ENCODE measurements around the gene HS2ST1.

HS2ST1 gene

DNA sequence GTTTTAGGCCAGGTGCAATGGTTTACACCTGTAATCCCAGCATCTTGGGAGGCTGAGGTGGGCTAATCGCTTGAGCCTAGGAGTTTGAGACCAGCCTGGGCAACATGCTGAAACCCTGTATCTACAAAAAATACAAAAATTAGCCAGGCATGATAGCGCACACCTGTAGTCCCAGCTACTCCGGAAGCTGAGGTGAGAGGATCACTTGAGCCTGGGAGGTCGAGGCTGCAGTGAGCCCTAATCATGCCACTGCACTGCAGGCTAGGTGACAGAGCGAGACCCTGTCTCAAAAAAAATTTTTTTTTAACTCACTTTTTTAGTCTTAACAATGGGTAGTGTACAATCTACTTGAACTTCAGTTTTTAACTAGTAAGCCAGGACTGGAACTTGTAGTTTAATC, 137.5 kb downstream of the HS2ST1 start:
- Histone ChIP-seq H3K79me2 (no peaks in the 10 kb centered on the region), H2AFZ (no peak overlapping the region), H3K9me3 (ENCODE audit: control insufficient read depth, low read length) (no peaks in the 10 kb centered on the region), H3K4me1 (no peaks in the 10 kb centered on the region), H3K9ac (no peak overlapping the region), H3K27ac (no peak overlapping the region), H3K27me3 (ENCODE audit: control insufficient read depth, insufficient read depth, low read length) (no peaks in the 10 kb centered on the region), H3K36me3 (ENCODE audit: control insufficient read depth, insufficient read depth, low read length) (no peaks in the 10 kb centered on the region), H3K4me2 (ENCODE audit: low read length) (no peak overlapping the region), H3K4me3 (ENCODE audit: low read depth, low read length) (no peak overlapping the region)
- TF ChIP-seq, protein P1, sequence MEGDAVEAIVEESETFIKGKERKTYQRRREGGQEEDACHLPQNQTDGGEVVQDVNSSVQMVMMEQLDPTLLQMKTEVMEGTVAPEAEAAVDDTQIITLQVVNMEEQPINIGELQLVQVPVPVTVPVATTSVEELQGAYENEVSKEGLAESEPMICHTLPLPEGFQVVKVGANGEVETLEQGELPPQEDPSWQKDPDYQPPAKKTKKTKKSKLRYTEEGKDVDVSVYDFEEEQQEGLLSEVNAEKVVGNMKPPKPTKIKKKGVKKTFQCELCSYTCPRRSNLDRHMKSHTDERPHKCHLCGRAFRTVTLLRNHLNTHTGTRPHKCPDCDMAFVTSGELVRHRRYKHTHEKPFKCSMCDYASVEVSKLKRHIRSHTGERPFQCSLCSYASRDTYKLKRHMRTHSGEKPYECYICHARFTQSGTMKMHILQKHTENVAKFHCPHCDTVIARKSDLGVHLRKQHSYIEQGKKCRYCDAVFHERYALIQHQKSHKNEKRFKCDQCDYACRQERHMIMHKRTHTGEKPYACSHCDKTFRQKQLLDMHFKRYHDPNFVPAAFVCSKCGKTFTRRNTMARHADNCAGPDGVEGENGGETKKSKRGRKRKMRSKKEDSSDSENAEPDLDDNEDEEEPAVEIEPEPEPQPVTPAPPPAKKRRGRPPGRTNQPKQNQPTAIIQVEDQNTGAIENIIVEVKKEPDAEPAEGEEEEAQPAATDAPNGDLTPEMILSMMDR (IDR thresholded peaks at IDR 0.05) = no peak

DNA sequence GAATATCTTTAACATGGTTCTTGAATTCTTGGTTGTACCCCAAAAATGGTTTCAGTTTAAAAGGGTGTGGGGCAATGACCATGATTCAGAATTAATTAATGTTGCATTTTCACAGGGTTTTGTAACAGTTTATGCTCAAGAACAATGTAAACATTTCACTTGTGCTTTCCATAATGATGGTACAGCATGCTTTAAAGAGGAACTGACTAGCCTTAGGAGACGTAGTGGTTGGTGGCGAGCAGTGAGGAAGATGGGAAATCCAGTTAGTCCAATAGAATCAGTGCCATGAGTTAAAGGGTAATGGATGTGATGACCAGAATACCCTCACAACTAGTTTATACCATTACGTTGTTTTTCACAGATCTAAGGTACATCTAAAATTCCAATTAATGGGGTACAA, 138.0 kb downstream of the HS2ST1 start:
- Histone ChIP-seq H3K9me3 (ENCODE audit: control insufficient read depth, low read length) (no peaks in the 10 kb centered on the region), H2AFZ (no peak overlapping the region), H3K4me3 (ENCODE audit: low read depth, low read length) (no peak overlapping the region), H3K9ac (no peak overlapping the region), H3K4me2 (ENCODE audit: low read length) (no peak overlapping the region), H3K27me3 (ENCODE audit: control insufficient read depth, insufficient read depth, low read length) (no peaks in the 10 kb centered on the region), H3K36me3 (ENCODE audit: control insufficient read depth, insufficient read depth, low read length) (no peaks in the 10 kb centered on the region), H3K27ac (no peak overlapping the region), H3K79me2 (no peaks in the 10 kb centered on the region), H3K4me1 (no peaks in the 10 kb centered on the region)
- TF ChIP-seq, protein P1 (IDR thresholded peaks at IDR 0.05) = no peak

DNA sequence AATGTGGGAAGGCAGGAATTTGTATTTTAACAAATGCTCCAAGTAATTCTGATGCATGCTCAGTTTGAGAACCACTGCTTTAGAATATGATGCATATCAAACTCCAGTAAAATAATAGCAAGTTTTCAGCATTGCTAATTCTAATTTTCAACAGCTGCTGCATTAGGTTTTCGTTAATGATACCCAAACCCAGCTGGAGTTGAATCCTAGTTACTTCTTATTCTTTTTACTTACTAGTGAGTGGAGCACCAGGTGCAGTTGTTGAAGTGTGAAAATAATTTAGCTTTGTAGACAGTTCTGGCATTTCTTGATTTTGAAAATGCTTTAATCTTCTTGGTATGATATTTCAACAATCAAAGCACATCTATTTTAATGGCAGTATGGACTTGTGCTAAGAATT, 138.5 kb downstream of the HS2ST1 start:
- H2AFZ ChIP-seq = no peak overlapping the region
- TF ChIP-seq, protein P1 (IDR thresholded peaks at IDR 0.05) = no peak
- no peaks in the 10 kb centered on the region for H3K9me3 ChIP-seq (ENCODE audit: control insufficient read depth, low read length)
- H3K79me2 ChIP-seq = no peaks in the 10 kb centered on the region
- H3K4me1 ChIP-seq = no peaks in the 10 kb centered on the region
- H3K27me3 ChIP-seq (ENCODE audit: control insufficient read depth, insufficient read depth, low read length) = no peaks in the 10 kb centered on the region
- H3K27ac ChIP-seq = no peak overlapping the region
- no peak overlapping the region for H3K4me2 ChIP-seq (ENCODE audit: low read length)
- no peak overlapping the region for H3K4me3 ChIP-seq (ENCODE audit: low read depth, low read length)
- no peak overlapping the region for H3K9ac ChIP-seq
- H3K36me3 ChIP-seq (ENCODE audit: control insufficient read depth, insufficient read depth, low read length) = no peaks in the 10 kb centered on the region

DNA sequence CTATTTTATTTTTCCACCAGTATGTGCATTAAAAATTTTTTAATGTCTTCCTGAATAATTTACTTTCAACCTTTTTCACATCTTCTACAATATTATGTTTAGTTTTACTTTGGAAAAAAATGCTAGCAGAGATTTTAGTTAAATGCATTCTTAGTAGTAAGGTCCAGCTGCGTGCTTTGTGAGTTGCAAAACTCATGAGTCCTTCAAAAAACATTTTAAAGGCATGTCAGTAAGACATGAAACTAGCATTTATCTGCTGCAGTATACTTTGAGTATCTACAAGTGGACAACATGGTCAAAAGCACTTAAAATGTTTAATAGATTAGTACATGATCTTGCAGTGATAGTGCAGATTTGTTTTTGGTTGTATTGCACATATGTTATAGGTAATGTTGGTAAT, 139.0 kb downstream of the HS2ST1 start:
- Histone ChIP-seq H3K4me2 (ENCODE audit: low read length) (no peak overlapping the region), H3K27ac (no peak overlapping the region), H3K4me3 (ENCODE audit: low read depth, low read length) (no peak overlapping the region), H3K4me1 (no peaks in the 10 kb centered on the region), H2AFZ (no peak overlapping the region), H3K9me3 (ENCODE audit: control insufficient read depth, low read length) (no peaks in the 10 kb centered on the region), H3K36me3 (ENCODE audit: control insufficient read depth, insufficient read depth, low read length) (no peaks in the 10 kb centered on the region), H3K27me3 (ENCODE audit: control insufficient read depth, insufficient read depth, low read length) (no peaks in the 10 kb centered on the region), H3K9ac (no peak overlapping the region), H3K79me2 (no peaks in the 10 kb centered on the region)
- TF ChIP-seq, protein P1 (IDR thresholded peaks at IDR 0.05) = no peak

DNA sequence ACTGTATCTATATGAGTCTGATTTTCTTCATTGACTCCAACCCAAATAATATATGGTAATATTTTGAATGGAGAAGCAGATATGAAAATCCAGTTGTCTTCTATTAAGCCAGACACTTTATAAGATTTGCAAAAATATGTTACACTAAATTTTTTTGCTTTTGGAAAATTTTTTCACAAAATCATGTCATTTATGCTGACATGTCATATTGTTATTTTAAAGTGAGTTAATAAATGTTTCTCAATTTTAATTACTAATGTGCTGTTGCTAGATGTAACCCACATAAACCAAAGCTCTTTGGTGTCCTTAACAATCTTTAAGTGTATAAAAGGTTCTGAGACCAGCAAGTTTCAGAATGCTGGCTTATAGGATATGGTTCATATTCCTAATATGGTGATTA, 142.5 kb downstream of the HS2ST1 start:
- no peak overlapping the region for H3K9ac ChIP-seq
- no peak overlapping the region for H3K27ac ChIP-seq
- H2AFZ ChIP-seq = no peak overlapping the region
- no peaks in the 10 kb centered on the region for H3K36me3 ChIP-seq (ENCODE audit: control insufficient read depth, insufficient read depth, low read length)
- H3K4me2 ChIP-seq (ENCODE audit: low read length) = no peak overlapping the region
- H3K79me2 ChIP-seq = no peaks in the 10 kb centered on the region
- H3K4me3 ChIP-seq (ENCODE audit: low read depth, low read length) = no peak overlapping the region
- no peaks in the 10 kb centered on the region for H3K9me3 ChIP-seq (ENCODE audit: control insufficient read depth, low read length)
- H3K27me3 ChIP-seq (ENCODE audit: control insufficient read depth, insufficient read depth, low read length) = no peaks in the 10 kb centered on the region
- no peaks in the 10 kb centered on the region for H3K4me1 ChIP-seq
- TF ChIP-seq, protein P1 (IDR thresholded peaks at IDR 0.05) = no peak
